ENCODE results near the gene POU2AF3. TPM values are rescaled to one million over a fixed set of nuclear protein-coding genes. Genes with fewer than 3 reads are reported as not detected.

POU2AF3 gene
- total RNA-seq, 1 experiment from 2014 or later: not detected

- TF ChIP-seq CTCF (IDR thresholded peaks at IDR 0.05; ENCODE audit: unreplicated experiment): no peak
- no peaks in the 10 kb centered on the region for H3K9me3 Mint-ChIP-seq (ENCODE audit: unreplicated experiment)
- DNase-seq (ENCODE audit: unreplicated experiment): no peak
- ChIA-PET CTCF (interaction anchor here (1.2 kb wide), 1 partner anchor 49 kb away, joined by 4 read pairs; no protein-coding TSS in a partner anchor), POLR2A (interaction anchor here (0.5 kb wide), 1 partner anchor 14 kb away, joined by 3 read pairs; no protein-coding TSS in a partner anchor)
- H3K27me3 Mint-ChIP-seq (ENCODE audit: insufficient read depth, unreplicated experiment): no peaks in the 10 kb centered on the region
- no TSS peak for BruUV-seq (replicated peaks)
- H3K36me3 Mint-ChIP-seq (ENCODE audit: insufficient read depth, unreplicated experiment): no peaks in the 10 kb centered on the region
- H3K27ac Mint-ChIP-seq (ENCODE audit: low read depth, unreplicated experiment): no peak overlapping the region
- intact Hi-C loops (cut with micrococcal nuclease): no loop called here
- no peak overlapping the region for H3K4me3 Mint-ChIP-seq (ENCODE audit: unreplicated experiment)
- peaks cover 16% of the 10 kb centered on the region for H3K4me1 Mint-ChIP-seq (ENCODE audit: insufficient read depth, unreplicated experiment)
Measured at GRCh38 chr11:111331711-111332479, 33.5 kb downstream of the POU2AF3 start.

- TF ChIP-seq CTCF (IDR thresholded peaks at IDR 0.05; ENCODE audit: unreplicated experiment): no peak
- H3K27ac Mint-ChIP-seq (ENCODE audit: low read depth, unreplicated experiment): no peak overlapping the region
- CTCF ChIA-PET: interaction anchor here (0.6 to 1.6 kb wide), 2 partner anchors 52 to 867 kb away, joined by 3 to 5 read pairs; no protein-coding TSS in a partner anchor
- peaks cover 16% of the 10 kb centered on the region for H3K4me1 Mint-ChIP-seq (ENCODE audit: insufficient read depth, unreplicated experiment)
- H3K27me3 Mint-ChIP-seq (ENCODE audit: insufficient read depth, unreplicated experiment): no peaks in the 10 kb centered on the region
- no peak for DNase-seq (ENCODE audit: unreplicated experiment)
- H3K4me3 Mint-ChIP-seq (ENCODE audit: unreplicated experiment): no peak overlapping the region
- no peaks in the 10 kb centered on the region for H3K36me3 Mint-ChIP-seq (ENCODE audit: insufficient read depth, unreplicated experiment)
- no peaks in the 10 kb centered on the region for H3K9me3 Mint-ChIP-seq (ENCODE audit: unreplicated experiment)
- POLR2A ChIA-PET: no interaction called here
- intact Hi-C loops (cut with micrococcal nuclease): no loop called here
- no TSS peak for BruUV-seq (replicated peaks)
Measured at GRCh38 chr11:111334532-111335502, 36.5 kb downstream of the POU2AF3 start.

GRCh38 chr11:111335549-111335948 lies 37.2 kb downstream of the POU2AF3 start:
- peak; percentile 51 for DNase-seq (ENCODE audit: unreplicated experiment)
- Mint-ChIP-seq H3K27me3 (ENCODE audit: insufficient read depth, unreplicated experiment) (no peaks in the 10 kb centered on the region), H3K27ac (ENCODE audit: low read depth, unreplicated experiment) (no peak overlapping the region), H3K36me3 (ENCODE audit: insufficient read depth, unreplicated experiment) (no peaks in the 10 kb centered on the region), H3K4me1 (ENCODE audit: insufficient read depth, unreplicated experiment) (peaks cover 16% of the 10 kb centered on the region), H3K4me3 (ENCODE audit: unreplicated experiment) (no peak overlapping the region), H3K9me3 (ENCODE audit: unreplicated experiment) (no peaks in the 10 kb centered on the region)
- ChIA-PET POLR2A (no interaction called here), CTCF (interaction anchor here (1.6 kb wide), 1 partner anchor 53 kb away, joined by 5 read pairs; no protein-coding TSS in a partner anchor)
- no peak for TF ChIP-seq CTCF (IDR thresholded peaks at IDR 0.05; ENCODE audit: unreplicated experiment)
- BruUV-seq (replicated peaks): no TSS peak
- intact Hi-C loops (cut with micrococcal nuclease): no loop called here

DNA sequence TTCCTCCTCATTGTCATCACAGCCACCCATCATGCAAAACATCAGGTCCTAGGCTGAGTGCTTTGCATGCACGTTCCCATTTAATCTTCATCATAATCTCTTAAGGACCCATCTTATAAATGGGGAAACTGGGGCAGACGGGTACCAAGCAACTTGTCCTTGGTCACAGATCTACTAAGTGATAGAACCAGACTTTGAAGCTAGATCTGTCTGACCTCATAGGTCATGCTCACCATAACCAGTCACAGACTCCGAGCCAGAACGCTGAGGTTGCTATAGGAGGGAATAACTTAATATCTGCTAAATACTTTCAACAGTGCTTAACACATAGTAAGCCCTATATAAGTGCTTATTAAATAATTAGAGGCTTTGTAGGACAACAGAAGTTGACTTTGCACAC lies 37.7 kb downstream of the POU2AF3 start:
- Mint-ChIP-seq H3K4me3 (ENCODE audit: unreplicated experiment) (no peak overlapping the region), H3K9me3 (ENCODE audit: unreplicated experiment) (no peaks in the 10 kb centered on the region), H3K36me3 (ENCODE audit: insufficient read depth, unreplicated experiment) (no peaks in the 10 kb centered on the region), H3K27ac (ENCODE audit: low read depth, unreplicated experiment) (no peak overlapping the region), H3K4me1 (ENCODE audit: insufficient read depth, unreplicated experiment) (peaks cover 16% of the 10 kb centered on the region), H3K27me3 (ENCODE audit: insufficient read depth, unreplicated experiment) (no peaks in the 10 kb centered on the region)
- no peak for DNase-seq (ENCODE audit: unreplicated experiment)
- intact Hi-C loops (cut with micrococcal nuclease): no loop called here
- no peak for TF ChIP-seq CTCF (IDR thresholded peaks at IDR 0.05; ENCODE audit: unreplicated experiment)
- no TSS peak for BruUV-seq (replicated peaks)
- ChIA-PET CTCF (interaction anchor here (0.6 to 1.6 kb wide), 2 partner anchors 36 to 53 kb away, joined by 3 to 5 read pairs; no protein-coding TSS in a partner anchor), POLR2A (interaction anchor here (2.0 kb wide), 1 partner anchor 12 kb away, joined by 6 read pairs; no protein-coding TSS in a partner anchor)
